T1000 (cell line): Measurements from ENCODE around the gene NBPF11.
"Not testable (repeated sequence)": the region's sequence is repeated elsewhere in the genome, so short reads cannot be mapped to it uniquely, and the experiment has no call there.

Experiments used
- DNase-seq: peaks from one replicate; lab custom pipeline; 2025; ENCODE audit warnings: mixed read lengths; lab: John Stamatoyannopoulos, UW

NBPF11 gene

GRCh38 chr1:148149050-148149815 lies 2.8 kb downstream of the NBPF11 start:
- not testable (repeated sequence) for DNase-seq

- not testable (repeated sequence) for DNase-seq
Measured at GRCh38 chr1:148147052-148147838, 4.8 kb downstream of the NBPF11 start.

- DNase-seq = not testable (repeated sequence)
Measured at GRCh38 chr1:148146191-148146997, 5.7 kb downstream of the NBPF11 start.

GRCh38 chr1:148143223-148143622 lies 8.9 kb downstream of the NBPF11 start:
- DNase-seq = not testable (repeated sequence)

- not testable (repeated sequence) for DNase-seq
Measured at GRCh38 chr1:148141936-148142335, 10.1 kb downstream of the NBPF11 start.

GRCh38 chr1:148138606-148139005 lies 13.5 kb downstream of the NBPF11 start:
- not testable (repeated sequence) for DNase-seq

- not testable (repeated sequence) for DNase-seq
Measured at GRCh38 chr1:148122341-148122740, 29.7 kb downstream of the NBPF11 start.

GRCh38 chr1:148120395-148120794 lies 31.7 kb downstream of the NBPF11 start:
- not testable (repeated sequence) for DNase-seq

GRCh38 chr1:148095732-148096131 lies 56.3 kb downstream of the NBPF11 start:
- not testable (repeated sequence) for DNase-seq

- DNase-seq = not testable (repeated sequence)
Measured at GRCh38 chr1:148086196-148086595, 65.9 kb downstream of the NBPF11 start.

GRCh38 chr1:148081205-148081604 lies 70.9 kb downstream of the NBPF11 start:
- not testable (repeated sequence) for DNase-seq

GRCh38 chr1:148078632-148079519 lies 73.2 kb downstream of the NBPF11 start:
- not testable (repeated sequence) for DNase-seq

GRCh38 chr1:148078090-148078489 lies 74.0 kb downstream of the NBPF11 start:
- not testable (repeated sequence) for DNase-seq

- DNase-seq = not testable (repeated sequence)
Measured at GRCh38 chr1:148077458-148077857, 74.6 kb downstream of the NBPF11 start.

GRCh38 chr1:148073392-148073791 lies 78.7 kb downstream of the NBPF11 start:
- DNase-seq = not testable (repeated sequence)

- DNase-seq = not testable (repeated sequence)
Measured at GRCh38 chr1:148068606-148069005, 83.5 kb downstream of the NBPF11 start.

- DNase-seq = not testable (repeated sequence)
Measured at GRCh38 chr1:148068201-148068600, 83.9 kb downstream of the NBPF11 start.

- DNase-seq = not testable (repeated sequence)
Measured at GRCh38 chr1:148060294-148060701, 91.8 kb downstream of the NBPF11 start.

GRCh38 chr1:148057384-148057783 lies 94.7 kb downstream of the NBPF11 start:
- DNase-seq = not testable (repeated sequence)
